Naive thymus-derived CD4-positive, alpha-beta T cell (primary cell): Measurements from ENCODE around the gene RPL13A. TPM values are rescaled to one million over a fixed set of nuclear protein-coding genes. Genes with fewer than 3 reads are reported as not detected.
A peak's percentile ranks its signal among the peaks of the same experiment; 100 is the strongest.
"Not testable (repeated sequence)": the region's sequence is repeated elsewhere in the genome, so short reads cannot be mapped to it uniquely, and the experiment has no call there.

Source experiments
- ATAC-seq: fragments of 150-1000 bp; cut with Tn5 transposase; 2 replicates; pipeline ENCODE4 v1.10.0; 2021; ENCODE audit warnings: mild to moderate bottlenecking, moderate library complexity
- CTCF ChIA-PET: fragments of 350-600 bp; sonication (Branson Sonifier 250); formaldehyde crosslinking; loops from one replicate; lab custom pipeline; 2021; ENCODE audit warnings: antibody characterized with exemption; lab: Charles Lee
- POLR2A ChIA-PET: fragments of 350-600 bp; sonication (Branson Sonifier 250); formaldehyde crosslinking; loops from one replicate; lab custom pipeline; 2021; ENCODE audit warnings: antibody characterized with exemption, inconsistent platforms; lab: Charles Lee
- DNase-seq, 9 donors: peaks; one replicate each; pipeline versions ENCODE4 v3.0.0 to v3.0.0-alpha.2; 2020 to 2022; ENCODE audit warnings: mixed read lengths in 1 of 9
- H3K27ac ChIP-seq: one replicate; pipeline ENCODE4 v1.7.0; 2013; ENCODE audit warnings: mild to moderate bottlenecking, low read depth, low read length, moderate library complexity
- H3K27me3 ChIP-seq, 2 donors: one replicate each; pipeline ENCODE4 v1.7.0; 2013; ENCODE audit warnings: low read length in 2 of 2, mild to moderate bottlenecking in 2 of 2, moderate library complexity in 2 of 2; ENCODE audit not compliant: control insufficient read depth in 2 of 2, insufficient read depth in 2 of 2
- H3K36me3 ChIP-seq, 3 experiments: 1 replicate in 2 of 3; 2 replicates in 1 of 3; pipeline ENCODE4 v1.7.0; 2013; ENCODE audit warnings: low read length in 3 of 3, mild to moderate bottlenecking in 3 of 3, moderate library complexity in 1 of 3; ENCODE audit not compliant: insufficient read depth in 3 of 3, control insufficient read depth in 2 of 3
- H3K4me1 ChIP-seq, 2 donors: one replicate each; pipeline ENCODE4 v1.7.0; 2013; ENCODE audit warnings: low read length in 2 of 2, mild to moderate bottlenecking in 2 of 2, moderate library complexity in 1 of 2; ENCODE audit not compliant: control insufficient read depth in 2 of 2, insufficient read depth in 2 of 2
- H3K4me3 ChIP-seq: 2 replicates; pipeline ENCODE4 v1.7.0; 2013; ENCODE audit warnings: mild to moderate bottlenecking, low read length
- H3K9me3 ChIP-seq, 3 experiments: 1 replicate in 2 of 3; 2 replicates in 1 of 3; pipeline ENCODE4 v1.7.0; 2013; ENCODE audit warnings: low read length in 3 of 3; ENCODE audit not compliant: control insufficient read depth in 2 of 3
- H3K27ac Mint-ChIP-seq, 9 donors: one replicate each; pipeline ENCODE4 v1.8.0; 2020 to 2022; ENCODE audit warnings: mixed read lengths in 9 of 9, mild to moderate bottlenecking in 8 of 9, moderate library complexity in 5 of 9, inconsistent platforms in 2 of 9
- H3K27me3 Mint-ChIP-seq, 5 donors: one replicate each; pipeline ENCODE4 v1.8.0; 2021 to 2022; ENCODE audit warnings: mixed read lengths in 5 of 5, mild to moderate bottlenecking in 1 of 5
- H3K36me3 Mint-ChIP-seq, 5 donors: one replicate each; pipeline ENCODE4 v1.8.0; 2020 to 2022; ENCODE audit warnings: mixed read lengths in 5 of 5, mild to moderate bottlenecking in 3 of 5, inconsistent platforms in 1 of 5
- H3K4me1 Mint-ChIP-seq, 7 donors: one replicate each; pipeline ENCODE4 v1.8.0; 2020 to 2022; ENCODE audit warnings: mixed read lengths in 7 of 7, mild to moderate bottlenecking in 3 of 7, inconsistent platforms in 1 of 7
- H3K4me3 Mint-ChIP-seq, 10 donors: one replicate each; pipeline ENCODE4 v1.8.0; 2020 to 2022; ENCODE audit warnings: mild to moderate bottlenecking in 10 of 10, mixed read lengths in 10 of 10, moderate library complexity in 6 of 10, inconsistent platforms in 2 of 10
- H3K9me3 Mint-ChIP-seq, 11 donors: one replicate each; pipeline ENCODE4 v1.8.0; 2020 to 2022; ENCODE audit warnings: mixed read lengths in 11 of 11, mild to moderate bottlenecking in 4 of 11, inconsistent platforms in 1 of 11, moderate library complexity in 1 of 11
- intact Hi-C, 2 donors: fragments of 100-400 bp; cut with micrococcal nuclease; formaldehyde crosslinking; loops; one replicate each; pipeline ENCODE4 v1.15.1; 2023
- polyA plus RNA-seq, 2 donors: library from polyadenylated mRNA; unstranded; fragments of 300-500 nt; fragmentation: Illumina TruSeq; gene quantifications; one replicate each; pipeline ENCODE4 v1.2.3, GENCODE V29; 2021
- total RNA-seq, 6 experiments: library from RNA in 5 of 6; stranded (reverse) in 5 of 6; gene quantifications; 1 replicate in 5 of 6; 2 replicates in 1 of 6; pipeline ENCODE4 v1.2.3 and lab custom pipeline; 2021 to 2026

Gene RPL13A
- total and polyA plus RNA-seq, 7 experiments from 2014 or later: 2,467 to 6,044 (median 4,438) TPM

DNA sequence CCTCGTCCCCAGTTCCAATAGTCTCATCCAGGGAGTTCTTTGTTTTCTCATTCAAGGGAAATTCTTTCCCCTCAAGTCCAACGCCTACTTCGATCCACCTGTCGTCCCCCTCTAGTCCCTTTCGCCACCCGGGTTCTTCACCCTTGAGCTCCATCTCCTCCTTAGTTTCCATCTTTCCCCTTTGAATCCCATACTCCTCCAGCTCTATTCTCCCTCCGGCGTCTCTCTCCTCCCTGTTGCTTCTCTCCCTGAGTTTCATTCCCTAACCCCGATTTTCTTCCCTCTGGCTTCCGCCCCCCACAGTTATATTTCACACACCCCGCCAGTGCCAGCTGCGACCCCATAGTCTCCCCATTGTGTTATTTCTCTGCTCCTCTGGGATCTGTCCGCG is 45.5 kb upstream of the RPL13A start:
- Mint-ChIP-seq H3K27ac (peak overlapping the region in 6 of 9 donors; percentile 21 to 69 (median 33)), H3K4me3 (peak overlapping the region; percentile 75 to 88 (median 83)), H3K9me3 (peaks cover 0 to 2% (median 0%) of the 10 kb centered on the region in 11 donors), H3K36me3 (peaks cover 0 to 8% (median 5%) of the 10 kb centered on the region in 5 donors), H3K4me1 (peaks cover 27 to 50% (median 32%) of the 10 kb centered on the region in 7 donors), H3K27me3 (peaks cover 52 to 64% (median 54%) of the 10 kb centered on the region in 5 donors)
- H3K4me1 ChIP-seq: peaks cover 12 to 15% of the 10 kb centered on the region in 2 donors
- no peaks in the 10 kb centered on the region for H3K9me3 ChIP-seq
- ATAC-seq: no peak
- H3K36me3 ChIP-seq: peaks cover 0 to 11% (median 0%) of the 10 kb centered on the region in 3 experiments
- intact Hi-C loops: loop anchor here (2.0 to 10.0 kb wide), 8 partner anchors 19 to 297 kb away; partner anchors contain the start of genes CD37 (in 2 of the 2), PTH2 (in 1 of the 2) and RPS11 (in 1 of the 2)
- no peak overlapping the region for H3K27ac ChIP-seq
- peaks cover 28 to 43% of the 10 kb centered on the region in 2 donors for H3K27me3 ChIP-seq
- DNase-seq: no peak
- H3K4me3 ChIP-seq: no peak overlapping the region
- CTCF ChIA-PET: interaction anchor here (0.7 to 4.2 kb wide), 4 partner anchors 28 to 140 kb away, joined by 3 to 28 read pairs (median 4); no protein-coding TSS in a partner anchor
- POLR2A ChIA-PET: interaction anchor here (1.0 kb wide), 1 partner anchor 50 kb away, joined by 3 read pairs; no protein-coding TSS in a partner anchor

DNA sequence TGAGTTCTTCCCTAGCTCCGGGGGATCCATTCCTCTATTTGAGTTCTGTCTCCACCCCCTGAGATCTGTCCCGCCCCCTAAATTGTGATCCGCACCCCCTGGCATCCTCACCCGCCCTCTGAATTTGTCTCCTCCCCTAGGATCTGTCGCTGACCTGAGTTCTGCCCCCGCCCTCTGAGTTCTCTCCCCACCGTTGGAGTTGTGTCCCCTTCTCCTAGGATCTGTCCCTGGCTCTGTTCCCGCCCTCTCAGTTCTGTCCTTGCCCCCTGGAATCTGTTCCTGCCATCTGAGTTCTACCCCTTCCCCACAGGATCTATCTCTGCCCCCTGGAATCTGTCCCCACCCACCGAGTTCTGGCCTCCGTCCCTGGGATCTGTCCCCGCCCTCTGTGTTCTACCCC is 45.1 kb upstream of the RPL13A start:
- Mint-ChIP-seq H3K9me3 (peaks cover 0 to 2% (median 0%) of the 10 kb centered on the region in 11 donors), H3K4me3 (peak overlapping the region; percentile 75 to 88 (median 83)), H3K27ac (peak overlapping the region in 6 of 9 donors; percentile 11 to 78 (median 39)), H3K27me3 (peaks cover 48 to 60% (median 50%) of the 10 kb centered on the region in 5 donors), H3K36me3 (peaks cover 0 to 8% (median 5%) of the 10 kb centered on the region in 5 donors), H3K4me1 (peaks cover 23 to 49% (median 32%) of the 10 kb centered on the region in 7 donors)
- CTCF ChIA-PET: interaction anchor here (0.7 to 4.2 kb wide), 5 partner anchors 25 to 140 kb away, joined by 3 to 28 read pairs (median 4); no protein-coding TSS in a partner anchor
- DNase-seq: no peak
- peaks cover 12 to 15% of the 10 kb centered on the region in 2 donors for H3K4me1 ChIP-seq
- no peak for ATAC-seq
- H3K27me3 ChIP-seq: peaks cover 28 to 42% of the 10 kb centered on the region in 2 donors
- intact Hi-C loops: loop anchor here (2.0 to 10.0 kb wide), 8 partner anchors 20 to 298 kb away; partner anchors contain the start of genes CD37 (in 2 of the 2), PTH2 (in 1 of the 2) and RPS11 (in 1 of the 2)
- no peaks in the 10 kb centered on the region for H3K9me3 ChIP-seq
- H3K27ac ChIP-seq: no peak overlapping the region
- peaks cover 0 to 15% (median 2%) of the 10 kb centered on the region in 3 experiments for H3K36me3 ChIP-seq
- H3K4me3 ChIP-seq: no peak overlapping the region
- POLR2A ChIA-PET: interaction anchor here (1.0 to 1.1 kb wide), 2 partner anchors 47 to 51 kb away, joined by 3 read pairs; no protein-coding TSS in a partner anchor

DNA sequence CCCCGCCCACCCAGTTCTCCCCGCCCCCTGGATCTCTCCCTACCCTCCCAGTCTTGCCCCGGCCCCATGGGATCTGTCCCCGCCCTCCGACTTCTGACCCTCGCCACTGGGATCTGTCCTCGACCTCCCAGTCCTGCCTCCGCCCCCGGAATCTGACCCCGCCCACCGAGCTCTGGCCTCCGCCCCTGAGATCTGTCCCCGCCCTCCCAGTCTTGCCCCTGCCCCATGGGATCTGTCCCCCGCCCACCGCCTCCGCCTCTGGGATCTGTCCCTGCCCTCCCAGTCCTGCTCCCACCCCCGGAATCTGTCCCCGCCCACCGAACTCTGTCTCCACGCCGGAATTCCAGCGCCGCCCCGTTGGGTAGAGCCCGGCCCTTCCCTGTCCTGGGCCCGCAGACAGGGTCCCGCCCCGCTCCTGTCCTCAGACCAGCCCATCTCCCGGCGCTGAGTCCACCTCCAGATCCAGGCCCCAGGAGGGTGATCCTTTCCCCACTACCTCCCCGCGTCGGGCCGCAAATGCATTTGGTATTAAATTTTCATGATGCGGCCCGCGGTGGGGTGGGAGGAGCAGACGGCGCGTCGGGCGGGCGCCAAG is 44.5 kb upstream of the RPL13A start:
- Mint-ChIP-seq H3K27me3 (peaks cover 42 to 55% (median 45%) of the 10 kb centered on the region in 5 donors), H3K36me3 (peaks cover 0 to 10% (median 5%) of the 10 kb centered on the region in 5 donors), H3K27ac (peak overlapping the region in 7 of 9 donors; percentile 51 to 91 (median 83)), H3K9me3 (peaks cover 0 to 2% (median 0%) of the 10 kb centered on the region in 11 donors), H3K4me1 (peaks cover 23 to 49% (median 32%) of the 10 kb centered on the region in 7 donors), H3K4me3 (peak overlapping the region; percentile 75 to 88 (median 83))
- ChIA-PET CTCF (interaction anchor here (0.6 to 4.2 kb wide), 5 partner anchors 25 to 141 kb away, joined by 3 to 28 read pairs (median 5); no protein-coding TSS in a partner anchor), POLR2A (interaction anchor here (1.1 kb wide), 1 partner anchor 47 kb away, joined by 3 read pairs; no protein-coding TSS in a partner anchor)
- H3K9me3 ChIP-seq: no peaks in the 10 kb centered on the region
- H3K36me3 ChIP-seq: peaks cover 0 to 21% (median 4%) of the 10 kb centered on the region in 3 experiments
- H3K4me1 ChIP-seq: peaks cover 12 to 15% of the 10 kb centered on the region in 2 donors
- intact Hi-C loops: loop anchor here (1.0 to 10.0 kb wide), 22 partner anchors 8 to 358 kb away; partner anchors contain the start of genes CD37 (in 2 of the 2), DKKL1 (in 2 of the 2), PTH2 (in 2 of the 2) and ALDH16A1 (in 1 of the 2)
- H3K27ac ChIP-seq: no peak overlapping the region
- peaks cover 28 to 39% of the 10 kb centered on the region in 2 donors for H3K27me3 ChIP-seq
- peak in 2 of 9 donors; percentile 58 to 81 for DNase-seq
- ATAC-seq: peak; percentile 22
- H3K4me3 ChIP-seq: peak overlapping the region; percentile 57

DNA sequence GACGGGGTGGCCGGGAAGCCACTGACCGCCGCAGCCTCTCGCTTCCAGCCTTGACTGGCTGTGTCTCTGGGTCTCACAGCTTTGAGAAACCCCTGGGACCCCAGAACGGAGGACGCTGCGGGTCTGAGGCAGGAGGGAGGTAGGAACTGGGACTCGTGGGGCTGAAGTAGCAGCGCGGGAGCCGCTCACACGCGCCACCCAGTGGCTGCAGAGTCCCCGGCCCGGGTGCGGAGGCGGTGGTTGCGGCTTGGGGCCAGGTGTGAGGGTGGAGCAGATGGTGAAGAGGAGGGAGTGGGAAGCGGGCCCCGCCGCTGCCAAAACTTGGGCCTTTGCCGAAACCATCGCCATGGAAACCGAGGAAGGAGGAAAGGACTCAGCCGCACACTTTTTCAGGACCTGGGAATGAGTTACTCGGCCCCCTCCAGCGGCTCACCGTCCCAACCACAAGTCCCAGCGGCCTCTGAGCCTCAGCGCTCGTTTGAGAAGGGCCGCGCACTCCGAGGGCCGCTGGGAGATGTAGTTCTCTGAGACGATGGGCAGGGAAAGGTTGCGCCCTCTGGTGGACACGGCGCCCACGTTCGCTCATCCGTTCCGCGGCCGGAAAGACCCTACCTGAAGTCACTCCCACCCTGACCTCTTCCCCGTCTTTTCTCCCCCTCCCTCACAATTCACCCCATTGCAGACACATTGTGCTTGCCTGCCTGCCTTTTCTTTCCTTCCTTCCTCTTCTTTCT is 43.9 kb upstream of the RPL13A start:
- ChIA-PET CTCF (interaction anchor here (0.6 to 4.2 kb wide), 8 partner anchors 26 to 230 kb away, joined by 3 to 28 read pairs (median 6); no protein-coding TSS in a partner anchor), POLR2A (interaction anchor here (0.6 to 1.2 kb wide), 5 partner anchors 27 to 1671 kb away, joined by 3 to 6 read pairs (median 3); no protein-coding TSS in a partner anchor)
- Mint-ChIP-seq H3K9me3 (peaks cover 0 to 2% (median 0%) of the 10 kb centered on the region in 11 donors), H3K4me1 (peaks cover 29 to 54% (median 37%) of the 10 kb centered on the region in 7 donors), H3K36me3 (peaks cover 2 to 15% (median 9%) of the 10 kb centered on the region in 5 donors), H3K4me3 (peak overlapping the region; percentile 75 to 88 (median 83)), H3K27me3 (peaks cover 36 to 48% (median 39%) of the 10 kb centered on the region in 5 donors), H3K27ac (peak overlapping the region; percentile 59 to 91 (median 83))
- peak; percentile 90 to 98 (median 95) for DNase-seq
- peak; percentile 96 for ATAC-seq
- peaks cover 23 to 32% of the 10 kb centered on the region in 2 donors for H3K27me3 ChIP-seq
- H3K36me3 ChIP-seq: peaks cover 0 to 27% (median 4%) of the 10 kb centered on the region in 3 experiments
- no peaks in the 10 kb centered on the region for H3K9me3 ChIP-seq
- H3K4me1 ChIP-seq: peaks cover 12 to 15% of the 10 kb centered on the region in 2 donors
- peak overlapping the region; percentile 51 for H3K27ac ChIP-seq
- peak overlapping the region; percentile 57 for H3K4me3 ChIP-seq
- intact Hi-C loops: loop anchor here (1.0 to 10.0 kb wide), 22 partner anchors 8 to 358 kb away; partner anchors contain the start of genes CD37 (in 2 of the 2), DKKL1 (in 2 of the 2), PTH2 (in 2 of the 2) and ALDH16A1 (in 1 of the 2)

DNA sequence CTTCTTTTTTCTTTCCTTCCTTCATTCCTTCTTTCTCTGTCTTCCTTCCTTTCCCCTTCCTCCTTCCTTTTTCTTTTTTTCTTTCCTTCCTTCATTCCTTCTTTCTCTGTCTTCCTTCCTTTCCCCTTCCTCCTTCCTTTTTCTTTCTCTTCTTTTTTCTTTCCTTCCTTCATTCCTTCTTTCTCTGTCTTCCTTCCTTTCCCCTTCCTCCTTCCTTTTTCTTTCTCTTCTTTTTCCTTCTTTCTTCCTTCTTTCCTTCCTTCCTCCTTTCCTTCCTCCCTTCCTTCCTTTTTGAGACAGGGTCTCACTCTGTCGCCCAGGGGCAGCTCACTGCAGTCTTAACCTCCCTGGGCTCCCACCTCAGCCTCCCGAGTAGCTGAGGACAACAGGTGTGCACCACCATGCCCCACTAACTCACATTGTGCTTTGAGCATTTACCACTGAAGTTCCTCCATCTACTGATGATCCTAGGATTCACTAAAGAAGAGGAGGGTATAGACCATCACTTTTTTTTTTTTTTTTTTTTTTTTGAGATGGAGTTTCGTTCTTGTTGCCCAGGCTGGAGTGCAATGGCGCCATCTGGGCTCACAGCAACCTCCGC is 43.2 kb upstream of the RPL13A start:
- not testable (repeated sequence) for H3K27ac ChIP-seq, H3K9me3 ChIP-seq, ATAC-seq, H3K4me3 ChIP-seq, H3K9me3 Mint-ChIP-seq, DNase-seq
- Mint-ChIP-seq H3K27ac (peak overlapping the region in 7 of 9 donors; percentile 71 to 91 (median 86)), H3K4me3 (peak overlapping the region; percentile 50 to 88 (median 83)), H3K4me1 (peaks cover 36 to 60% (median 42%) of the 10 kb centered on the region in 7 donors), H3K27me3 (peaks cover 29 to 42% (median 32%) of the 10 kb centered on the region in 5 donors), H3K36me3 (peaks cover 4 to 20% (median 11%) of the 10 kb centered on the region in 5 donors)
- ChIA-PET POLR2A (interaction anchor here (0.6 to 1.3 kb wide), 8 partner anchors 25 to 1670 kb away, joined by 3 to 9 read pairs (median 4); no protein-coding TSS in a partner anchor), CTCF (interaction anchor here (0.6 to 3.2 kb wide), 12 partner anchors 12 to 230 kb away, joined by 3 to 24 read pairs (median 4); no protein-coding TSS in a partner anchor)
- intact Hi-C loops: loop anchor here (5.0 to 10.0 kb wide), 3 partner anchors 37 to 299 kb away; no protein-coding TSS in a partner anchor
- H3K36me3 ChIP-seq: peaks cover 0 to 34% (median 4%) of the 10 kb centered on the region in 3 experiments
- peaks cover 20 to 26% of the 10 kb centered on the region in 2 donors for H3K27me3 ChIP-seq
- H3K4me1 ChIP-seq: peaks cover 12 to 15% of the 10 kb centered on the region in 2 donors
